Muscle of leg (tissue), 11 donors: ENCODE data around the gene KPTN. TPM values are rescaled to one million over a fixed set of nuclear protein-coding genes. Genes with fewer than 3 reads are reported as not detected.
A peak's percentile ranks its signal among the peaks of the same experiment; 100 is the strongest.
"Not testable (repeated sequence)": the region's sequence is repeated elsewhere in the genome, so short reads cannot be mapped to it uniquely, and the experiment has no call there.

Experiments
- DNase-seq: peaks from one replicate; pipeline ENCODE4 v3.0.0; 2013
- H3K27ac ChIP-seq: one replicate; pipeline ENCODE4 v1.5.1; 2013; ENCODE audit warnings: mild to moderate bottlenecking, low read length, control low read depth
- H3K27me3 ChIP-seq: one replicate; pipeline ENCODE4 v1.6.1; 2013; ENCODE audit warnings: low read length; ENCODE audit not compliant: control insufficient read depth, insufficient read depth
- H3K36me3 ChIP-seq: one replicate; pipeline ENCODE4 v1.6.1; 2013; ENCODE audit warnings: low read length; ENCODE audit not compliant: control insufficient read depth, insufficient read depth
- H3K4me1 ChIP-seq: one replicate; pipeline ENCODE4 v1.6.1; 2013; ENCODE audit warnings: low read length; ENCODE audit not compliant: control insufficient read depth, insufficient read depth
- H3K4me3 ChIP-seq: one replicate; pipeline ENCODE4 v1.5.1; 2013; ENCODE audit warnings: low read length, control low read depth
- H3K9me3 ChIP-seq: replicated peaks from 2 replicates; pipeline ENCODE4 v1.6.1; 2013; ENCODE audit warnings: low read depth, low read length; ENCODE audit not compliant: control insufficient read depth
- WGBS: methylation state at CpG from one replicate; pipeline ENCODE4 v1.1.5; 2013; ENCODE audit warnings: missing lambda C conversion rate; ENCODE audit not compliant: insufficient coverage; 5-methylcytosine and 5-hydroxymethylcytosine counted together
- polyA plus RNA-seq, 8 donors: library from polyadenylated mRNA; unstranded; fragments of 120-200 nt; gene quantifications; one replicate each; pipeline versions ENCODE4 v1.2.1 to v1.2.3, GENCODE V29; 2013; ENCODE audit warnings: inconsistent platforms in 1 of 8, low replicate concordance in 1 of 8; ENCODE audit not compliant: insufficient read length in 8 of 8, insufficient read depth in 1 of 8
- total RNA-seq: library from RNA; stranded (reverse); fragments of 120-200 nt; gene quantifications from one replicate; pipeline ENCODE4 v1.2.4, GENCODE V29; 2013

The KPTN gene
- total and polyA plus RNA-seq, 9 donors, result 5.4 to 12.0 (median 8.7) TPM

DNA sequence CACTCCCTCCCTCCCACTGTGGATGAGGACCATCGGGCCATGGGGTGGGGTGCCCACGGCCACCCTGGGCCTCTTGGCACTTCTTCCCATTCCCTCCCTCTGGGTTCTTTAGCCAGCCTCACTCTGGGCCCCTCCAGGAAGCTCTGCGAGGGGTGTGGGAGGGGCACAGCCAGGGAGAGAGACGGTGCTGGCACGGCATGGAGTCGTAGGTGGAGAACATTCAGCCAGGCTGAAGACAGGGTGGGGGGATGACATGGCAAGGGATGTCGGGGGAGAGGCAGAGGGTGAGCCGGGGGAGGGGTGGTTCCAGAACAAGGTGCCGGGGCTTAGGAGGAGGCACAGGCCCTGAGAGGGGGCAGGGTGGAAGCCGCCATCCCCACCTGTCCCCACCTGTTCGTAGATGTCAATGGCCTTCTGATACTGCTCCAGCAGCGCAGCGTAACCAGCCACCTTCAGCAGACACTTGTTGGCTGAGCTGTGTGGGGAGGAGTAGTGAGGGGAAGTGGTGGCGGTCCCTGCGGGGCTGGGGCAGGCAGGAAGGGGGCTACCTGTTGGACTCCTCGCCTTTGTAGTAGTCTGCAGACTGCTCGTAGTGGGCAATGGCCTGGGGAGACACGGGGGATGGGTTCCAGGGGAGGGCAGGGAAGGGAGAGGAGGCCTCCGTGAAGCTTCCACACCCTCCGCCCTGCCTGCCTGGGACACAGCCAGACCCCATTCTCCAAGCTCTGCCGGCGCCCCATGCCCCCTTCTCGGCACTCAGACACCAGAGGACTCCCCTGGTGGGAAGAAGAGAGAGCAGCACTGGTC is 8.8 kb upstream of the KPTN start:
- WGBS, result 59% methylated on average over 15 of the region's 23 CpGs
- H3K27me3 ChIP-seq, result no peaks in the 10 kb centered on the region
- H3K27ac ChIP-seq, result peak overlapping the region; percentile 47
- H3K36me3 ChIP-seq, result peaks cover 77% of the 10 kb centered on the region
- no peak for DNase-seq
- no peaks in the 10 kb centered on the region for H3K9me3 ChIP-seq
- peaks cover 70% of the 10 kb centered on the region for H3K4me1 ChIP-seq
- no peak overlapping the region for H3K4me3 ChIP-seq

DNA sequence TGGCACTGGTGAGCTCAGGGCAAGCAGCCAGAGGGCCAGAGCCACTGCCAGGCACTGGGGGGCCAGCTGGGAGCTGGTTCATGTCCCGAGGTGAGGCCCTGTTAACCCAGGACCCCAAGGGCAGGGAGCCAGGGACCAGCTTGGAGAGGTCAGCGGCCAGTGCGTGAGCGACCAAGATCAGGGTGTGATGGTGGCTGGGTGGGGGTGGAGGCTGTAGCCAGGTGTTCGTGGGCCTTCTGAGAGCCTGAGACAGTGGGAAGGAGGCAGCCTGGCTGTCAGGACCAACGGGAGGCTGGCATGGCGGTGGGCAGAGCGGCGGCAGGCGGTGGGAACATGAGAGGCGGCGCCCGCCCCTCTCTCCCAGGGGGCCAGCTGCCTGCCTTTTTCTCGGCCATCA is 8.1 kb upstream of the KPTN start:
- 82% methylated on average over 14 of the region's 14 CpGs for WGBS
- H3K27me3 ChIP-seq, result no peaks in the 10 kb centered on the region
- H3K4me1 ChIP-seq, result peaks cover 70% of the 10 kb centered on the region

DNA sequence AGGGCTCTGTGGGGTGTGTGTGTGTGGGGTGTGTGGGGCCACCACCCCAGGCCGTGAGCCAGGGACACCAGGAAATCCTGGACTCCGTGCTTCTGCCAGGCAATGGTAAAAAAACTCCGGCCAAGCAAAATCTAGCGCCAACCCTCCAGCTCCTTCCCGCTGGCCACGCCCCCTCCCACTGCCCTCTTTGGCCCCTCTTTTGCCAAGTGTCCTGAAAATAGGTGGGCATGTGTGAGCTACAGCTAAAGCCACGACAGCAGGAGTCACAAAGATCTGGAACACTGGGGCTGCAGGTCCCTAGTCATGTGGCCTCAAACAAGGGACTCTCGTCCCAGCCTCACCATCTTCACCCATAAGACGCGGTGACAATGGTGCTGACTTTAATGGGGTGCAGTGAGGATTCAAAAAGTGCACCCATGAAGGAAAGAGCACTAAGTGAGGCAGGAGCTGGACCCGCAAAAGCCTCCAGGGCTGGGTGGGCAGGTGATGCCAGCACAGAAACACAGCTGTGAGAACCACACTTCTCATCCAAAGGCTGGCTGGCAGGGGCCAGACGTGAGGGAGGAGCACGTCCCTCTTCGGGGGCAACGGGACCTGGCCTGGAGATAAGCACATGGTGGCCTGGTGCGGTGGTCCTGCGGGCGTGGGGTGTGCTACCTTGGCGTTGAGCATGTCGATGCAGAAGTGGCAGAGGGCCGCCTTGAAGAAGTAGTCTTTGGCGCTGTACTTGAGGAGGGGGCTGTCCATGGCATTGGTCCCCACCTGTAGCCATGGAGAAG is 7.5 kb upstream of the KPTN start:
- no peak for DNase-seq
- peaks cover 71% of the 10 kb centered on the region for H3K4me1 ChIP-seq
- no peaks in the 10 kb centered on the region for H3K9me3 ChIP-seq
- H3K36me3 ChIP-seq, result peaks cover 76% of the 10 kb centered on the region
- no peaks in the 10 kb centered on the region for H3K27me3 ChIP-seq
- H3K27ac ChIP-seq, result no peak overlapping the region
- no peak overlapping the region for H3K4me3 ChIP-seq
- 98% methylated on average over 16 of the region's 22 CpGs for WGBS

More for the DNA sequence above, 8.1 kb upstream of the KPTN start:
- DNase-seq, result no peak
- H3K36me3 ChIP-seq, result peaks cover 77% of the 10 kb centered on the region
- no peak overlapping the region for H3K4me3 ChIP-seq
- H3K27ac ChIP-seq, result no peak overlapping the region
- no peaks in the 10 kb centered on the region for H3K9me3 ChIP-seq

DNA sequence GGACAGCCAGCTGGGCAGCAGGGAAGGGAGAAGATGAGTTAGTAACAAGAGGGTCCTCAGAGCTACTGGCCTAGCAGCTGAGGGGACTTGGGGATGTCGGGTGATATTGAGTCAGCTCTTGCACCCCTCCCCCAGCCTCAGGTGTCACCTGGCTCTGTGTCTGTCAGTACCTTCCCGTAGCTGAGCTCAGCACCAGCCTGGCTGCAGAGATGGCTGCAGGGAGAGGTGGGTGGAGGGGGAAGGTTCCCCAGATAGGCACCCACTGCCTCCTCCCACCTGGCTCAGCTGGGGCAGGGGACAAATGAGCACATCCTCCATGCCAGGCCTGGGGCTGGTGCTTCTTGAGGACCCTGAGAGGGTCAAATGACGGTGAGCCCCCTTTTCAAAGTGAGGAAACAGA is 6.8 kb upstream of the KPTN start:
- no peak for DNase-seq
- Histone ChIP-seq H3K4me3 (no peak overlapping the region), H3K27me3 (no peaks in the 10 kb centered on the region), H3K27ac (no peak overlapping the region), H3K4me1 (peaks cover 72% of the 10 kb centered on the region), H3K9me3 (no peaks in the 10 kb centered on the region), H3K36me3 (peaks cover 70% of the 10 kb centered on the region)
- 83% methylated on average over 1 of the region's 3 CpGs for WGBS

DNA sequence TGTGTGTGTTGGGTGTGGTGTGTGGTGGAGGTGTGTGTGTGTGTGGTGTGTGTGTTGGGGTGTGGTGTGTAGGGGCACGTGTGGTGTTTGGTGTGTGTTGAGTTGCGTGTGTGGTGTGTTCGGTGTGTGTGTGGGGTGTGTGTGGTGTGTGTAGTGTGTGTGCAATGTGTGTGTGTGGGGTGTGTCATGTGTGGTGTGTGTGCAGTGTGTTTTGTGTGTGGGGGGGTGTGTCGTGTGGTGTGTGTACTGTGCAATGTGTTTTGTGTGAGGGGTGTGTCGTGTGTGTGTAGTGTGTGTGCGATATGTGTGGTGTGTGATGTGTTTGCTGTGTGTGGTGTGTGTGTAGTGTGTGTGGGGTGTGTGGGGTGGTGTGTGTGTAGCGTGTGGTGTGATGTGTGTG is 6.0 kb upstream of the KPTN start:
- no peak overlapping the region for H3K4me3 ChIP-seq
- WGBS, result 74% methylated on average over 6 of the region's 7 CpGs
- H3K36me3 ChIP-seq, result peaks cover 70% of the 10 kb centered on the region
- H3K27ac ChIP-seq, result no peak overlapping the region
- no peaks in the 10 kb centered on the region for H3K9me3 ChIP-seq
- H3K27me3 ChIP-seq, result no peaks in the 10 kb centered on the region
- peaks cover 72% of the 10 kb centered on the region for H3K4me1 ChIP-seq
- DNase-seq, result no peak

DNA sequence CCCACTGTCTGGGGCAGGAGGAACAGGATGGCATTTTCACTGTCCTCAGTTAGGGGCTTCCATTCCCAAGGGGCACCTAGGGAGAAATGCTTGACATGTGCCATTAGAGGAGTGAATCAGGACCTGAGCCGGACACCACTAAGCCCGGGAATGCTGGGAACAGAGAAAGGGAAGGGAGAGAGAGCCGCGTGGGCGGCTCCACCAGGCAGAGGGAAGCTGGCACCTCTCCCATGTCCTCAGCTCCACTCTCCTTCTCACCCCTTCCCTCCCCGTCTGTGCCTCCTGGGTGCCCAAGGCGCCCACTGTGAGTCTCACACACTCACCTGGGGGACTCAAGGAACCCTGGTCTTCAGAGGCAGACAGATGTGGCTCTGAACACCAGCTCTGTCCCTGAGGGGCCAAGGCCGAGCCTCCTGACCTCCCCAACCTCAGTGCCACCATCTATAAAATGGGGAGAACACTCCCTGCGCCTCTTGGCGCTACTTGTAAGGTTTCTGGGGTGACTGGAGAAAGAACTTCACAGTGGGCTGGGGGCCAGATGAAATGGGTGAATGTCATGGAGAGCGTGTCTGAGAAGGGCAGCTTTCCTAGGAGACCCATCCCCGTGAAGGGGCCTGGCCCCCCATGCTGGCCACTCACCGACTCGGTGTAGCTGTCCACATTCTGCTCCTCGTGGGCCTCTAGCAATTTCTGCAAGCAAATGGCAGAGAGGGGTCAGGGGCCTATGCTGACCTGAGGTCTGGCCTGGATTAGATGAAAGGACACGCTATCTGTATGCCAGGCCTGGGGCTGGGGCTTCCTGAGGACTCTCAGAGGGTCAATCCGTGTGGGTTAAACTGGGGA is 5.3 kb upstream of the KPTN start:
- DNase-seq, result no peak
- 76% methylated on average over 7 of the region's 17 CpGs for WGBS
- Histone ChIP-seq H3K4me3 (no peak overlapping the region), H3K27ac (no peak overlapping the region), H3K9me3 (no peaks in the 10 kb centered on the region), H3K36me3 (peaks cover 68% of the 10 kb centered on the region), H3K27me3 (no peaks in the 10 kb centered on the region), H3K4me1 (peaks cover 72% of the 10 kb centered on the region)

DNA sequence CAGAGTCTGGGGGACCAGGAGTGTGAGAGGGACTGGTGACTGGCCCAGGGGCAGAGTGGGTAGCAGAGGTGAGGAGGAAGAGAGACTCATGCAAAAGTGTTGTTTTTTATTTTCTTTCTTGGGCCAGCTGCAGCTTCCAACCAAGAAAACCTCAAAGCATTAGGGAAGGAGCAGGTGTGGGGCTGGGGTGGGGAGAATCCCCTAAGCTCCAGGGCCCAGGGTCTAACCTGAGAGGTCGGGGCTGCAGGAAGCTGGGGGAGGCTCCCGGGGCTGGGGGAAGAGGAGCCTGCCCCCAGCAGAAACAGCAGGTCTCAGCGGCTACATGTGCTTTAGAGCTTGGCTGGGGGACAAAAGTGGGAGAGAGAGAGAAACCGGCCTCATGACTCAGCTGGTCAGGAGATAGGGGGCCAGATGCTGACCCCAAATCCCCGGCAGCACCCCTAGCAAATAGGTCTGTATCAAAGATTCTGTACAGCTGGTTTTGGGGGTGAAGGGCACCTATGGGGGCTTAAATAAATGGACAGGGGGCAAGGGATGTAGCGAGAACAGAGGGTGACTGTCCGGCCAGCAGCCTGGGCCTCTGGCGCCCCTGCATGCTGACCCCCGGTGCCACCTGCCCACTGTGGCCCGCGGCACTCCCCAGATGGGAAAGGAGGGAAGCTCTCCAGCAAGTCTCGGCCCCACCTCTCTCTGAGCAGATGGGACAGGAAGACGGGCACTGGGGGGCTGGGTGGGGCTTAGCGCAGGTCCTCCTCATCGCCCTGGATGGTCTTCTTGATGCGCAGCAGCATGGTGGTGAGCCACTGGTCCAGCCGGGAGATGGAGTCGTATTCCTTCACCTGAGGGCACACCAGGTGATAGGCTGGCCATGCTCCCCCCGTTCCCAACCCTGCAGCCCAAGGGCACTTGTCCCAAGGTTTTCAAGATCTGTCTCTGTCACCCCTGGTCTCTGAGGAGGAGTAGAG is 3.8 kb upstream of the KPTN start:
- Histone ChIP-seq H3K27ac (peak overlapping the region; percentile 74), H3K36me3 (peaks cover 60% of the 10 kb centered on the region), H3K4me1 (peaks cover 63% of the 10 kb centered on the region), H3K27me3 (no peaks in the 10 kb centered on the region), H3K9me3 (no peaks in the 10 kb centered on the region), H3K4me3 (no peak overlapping the region)
- DNase-seq, result no peak
- WGBS, result 80% methylated on average over 17 of the region's 19 CpGs

DNA sequence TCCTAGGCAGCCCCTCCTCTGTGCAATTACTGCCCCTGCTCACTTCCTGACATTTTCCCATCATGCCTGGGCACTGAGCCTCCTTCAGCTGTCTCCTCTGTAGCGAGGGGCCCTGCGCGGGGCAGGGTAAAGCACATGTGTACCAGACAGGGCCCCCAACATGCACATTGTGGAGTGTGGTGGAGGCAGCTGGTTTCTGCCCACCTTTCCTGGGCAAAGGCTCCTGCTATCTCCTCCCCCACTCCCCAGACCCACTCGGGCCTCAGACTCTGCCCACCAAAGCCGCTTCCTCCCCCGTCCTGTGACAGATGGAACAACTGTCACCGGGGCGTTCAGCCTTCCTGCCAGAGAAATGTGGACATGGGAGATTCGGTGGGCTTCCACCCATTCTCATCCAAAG is 2.9 kb upstream of the KPTN start:
- peaks cover 54% of the 10 kb centered on the region for H3K4me1 ChIP-seq
- H3K9me3 ChIP-seq, result no peaks in the 10 kb centered on the region
- peak overlapping the region; percentile 74 for H3K27ac ChIP-seq
- no peaks in the 10 kb centered on the region for H3K27me3 ChIP-seq
- 86% methylated on average over 3 of the region's 9 CpGs for WGBS
- peaks cover 50% of the 10 kb centered on the region for H3K36me3 ChIP-seq
- DNase-seq, result no peak
- no peak overlapping the region for H3K4me3 ChIP-seq

DNA sequence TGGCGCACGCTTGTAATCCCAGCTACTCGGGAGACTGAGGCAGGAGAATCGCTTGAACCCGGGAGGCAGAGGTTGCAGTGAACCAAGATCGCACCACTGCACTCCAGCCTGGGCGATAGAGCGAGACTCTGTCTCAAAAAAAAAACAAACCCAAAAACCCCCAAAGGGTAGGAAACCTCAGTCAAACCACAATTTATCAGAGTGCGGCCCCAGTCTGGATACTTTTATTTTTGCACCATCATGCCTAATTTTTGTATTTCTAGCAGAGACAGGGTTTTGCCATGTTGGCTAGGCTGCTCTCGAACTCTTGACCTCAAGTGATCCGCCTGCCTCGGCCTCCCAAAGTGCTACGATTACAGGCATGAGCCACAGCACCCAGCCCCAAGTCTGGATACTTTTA is 2.2 kb upstream of the KPTN start:
- Histone ChIP-seq H3K27ac (peak overlapping the region; percentile 74), H3K36me3 (peaks cover 44% of the 10 kb centered on the region), H3K4me1 (peaks cover 48% of the 10 kb centered on the region)
- not testable (repeated sequence) for DNase-seq, H3K9me3 ChIP-seq, H3K4me3 ChIP-seq, H3K27me3 ChIP-seq
- 81% methylated on average over 5 of the region's 13 CpGs for WGBS
